ENCODE measurements around the gene BFSP2.
"Not testable (repeated sequence)": the region's sequence is repeated elsewhere in the genome, so short reads cannot be mapped to it uniquely, and the experiment has no call there.

Gene BFSP2

GRCh38 chr3:133487204-133487603 is 87.3 kb downstream of the BFSP2 start:
- DNase-seq, result no peak

DNA sequence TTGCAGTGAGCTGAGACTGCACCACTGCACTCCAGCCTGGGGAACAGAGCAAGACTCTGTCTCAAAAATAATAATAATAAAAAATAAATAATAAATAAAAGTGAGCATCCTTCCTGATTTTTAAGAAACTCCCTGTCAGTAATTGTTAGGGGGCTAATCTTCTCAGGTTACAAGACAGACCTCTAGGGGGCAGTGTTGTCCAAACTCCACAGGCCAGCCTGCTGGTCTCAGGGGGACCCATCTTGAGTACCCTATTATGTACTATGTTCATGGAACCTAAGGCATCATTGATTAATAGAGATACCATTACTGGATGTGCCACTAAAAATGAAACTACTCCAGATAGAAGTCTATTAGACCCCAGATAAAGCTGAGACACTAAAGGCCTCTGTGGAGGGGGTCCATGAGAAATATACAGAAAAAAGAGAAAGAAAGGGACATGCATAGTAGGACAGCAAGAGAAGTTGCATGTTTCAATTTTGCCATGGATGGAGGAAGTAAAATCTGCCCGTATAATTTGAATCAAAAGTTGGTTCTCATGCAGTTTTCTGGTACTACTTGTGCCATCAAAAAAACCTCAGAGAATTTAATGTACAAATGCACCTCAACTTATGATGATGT is 88.2 kb downstream of the BFSP2 start:
- DNase-seq, result peak; percentile 49

- no peak for DNase-seq
Observed at GRCh38 chr3:133488785-133489367, 89.0 kb downstream of the BFSP2 start.

DNA sequence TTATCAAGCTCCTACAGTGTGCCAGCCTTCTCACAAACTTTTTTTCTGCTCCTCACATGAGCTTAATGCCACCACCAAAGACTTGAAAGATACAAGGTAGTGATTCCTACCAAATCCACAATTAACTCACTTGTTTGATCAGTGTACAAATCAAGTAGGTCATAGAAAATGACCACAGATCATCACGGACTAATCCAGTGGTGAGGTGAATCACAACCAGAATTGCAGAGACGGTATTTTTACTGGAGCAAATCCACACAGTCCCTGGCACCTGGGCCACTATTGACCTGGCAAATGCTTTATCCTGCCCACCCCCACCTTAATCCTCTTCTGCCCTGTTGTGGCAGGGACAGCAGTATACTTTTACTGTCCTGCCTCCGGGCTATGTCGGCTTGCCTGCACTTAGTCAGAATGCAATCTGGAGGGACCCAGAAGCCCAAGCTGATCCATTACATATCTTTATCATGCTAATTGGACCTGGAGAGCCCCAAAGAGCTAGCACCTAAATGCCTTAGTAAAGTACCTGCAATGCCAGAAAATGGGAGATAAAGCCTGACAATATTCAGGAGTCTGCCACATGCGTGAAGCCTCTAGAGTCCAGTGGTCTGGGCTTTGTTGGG is 89.7 kb downstream of the BFSP2 start:
- no peak for DNase-seq

DNA sequence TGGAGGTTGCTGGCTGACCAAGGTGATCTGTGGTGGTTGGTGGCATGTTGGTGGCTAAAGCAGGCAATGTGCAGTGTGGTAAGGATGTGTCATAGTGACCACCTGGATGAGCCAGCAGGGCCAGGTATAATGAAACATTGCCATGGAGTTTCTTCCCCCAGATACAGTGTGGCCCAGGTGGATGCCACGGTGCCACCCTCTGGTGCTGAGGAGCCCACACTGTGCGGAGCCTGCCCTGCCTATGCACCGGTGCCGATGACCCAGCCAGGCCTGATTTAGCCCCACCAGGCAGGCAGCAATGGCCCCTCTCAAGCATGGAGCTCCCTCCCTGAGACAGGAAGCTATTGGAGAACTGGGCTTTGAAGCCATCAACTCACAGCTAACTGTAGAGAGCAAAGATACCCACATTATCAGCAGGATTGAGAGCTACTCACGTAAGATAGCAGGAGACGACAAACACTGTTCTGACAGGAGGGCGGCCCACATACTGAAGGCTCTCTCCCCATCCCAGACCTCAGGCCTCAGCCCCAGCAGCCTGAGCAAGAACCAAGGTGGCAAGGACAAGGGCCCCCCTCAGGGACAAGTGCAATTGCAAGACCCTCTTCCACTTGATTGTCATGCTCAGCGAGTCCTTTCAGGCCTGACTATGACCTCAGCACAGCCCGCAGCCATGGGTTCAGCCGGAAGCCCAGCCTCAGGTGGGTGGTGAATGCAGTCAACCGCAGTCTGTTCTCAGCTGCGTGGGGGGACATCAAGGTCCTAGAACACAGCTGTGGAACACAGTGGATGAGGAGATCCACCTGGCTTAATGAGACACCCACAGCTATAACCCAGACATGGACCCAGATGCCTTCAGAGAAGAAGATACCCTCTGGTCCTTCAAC is 90.9 kb downstream of the BFSP2 start:
- no peak for DNase-seq

- no peak for DNase-seq
Observed at GRCh38 chr3:133491481-133492059, 91.7 kb downstream of the BFSP2 start.

DNA sequence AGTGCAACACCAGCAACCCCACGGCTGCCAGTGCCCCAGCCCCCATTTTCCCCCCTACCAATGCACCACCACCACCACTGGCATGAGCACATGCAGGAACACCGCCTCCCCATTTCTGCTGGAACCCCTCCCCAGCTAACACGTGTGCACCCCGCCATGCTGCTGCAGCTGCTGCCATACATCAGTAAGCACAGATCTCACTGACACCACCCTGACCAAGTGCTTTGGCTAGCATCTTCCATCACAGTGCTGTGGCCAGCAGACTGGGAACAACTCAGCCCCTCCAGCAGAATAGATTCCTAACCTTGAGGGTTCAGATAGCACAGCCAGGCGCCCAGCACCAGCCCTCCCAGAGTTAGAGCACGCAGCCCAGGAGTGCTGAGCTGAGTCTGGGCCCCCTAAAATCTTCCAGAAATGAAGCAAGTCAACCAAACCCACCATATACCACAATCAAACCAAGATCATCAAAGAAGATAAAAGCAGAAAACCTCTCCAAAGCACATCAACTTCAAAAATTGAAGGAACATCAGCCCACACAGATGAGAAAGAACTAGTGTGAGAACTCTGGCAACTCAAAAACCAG is 92.4 kb downstream of the BFSP2 start:
- no peak for DNase-seq

DNA sequence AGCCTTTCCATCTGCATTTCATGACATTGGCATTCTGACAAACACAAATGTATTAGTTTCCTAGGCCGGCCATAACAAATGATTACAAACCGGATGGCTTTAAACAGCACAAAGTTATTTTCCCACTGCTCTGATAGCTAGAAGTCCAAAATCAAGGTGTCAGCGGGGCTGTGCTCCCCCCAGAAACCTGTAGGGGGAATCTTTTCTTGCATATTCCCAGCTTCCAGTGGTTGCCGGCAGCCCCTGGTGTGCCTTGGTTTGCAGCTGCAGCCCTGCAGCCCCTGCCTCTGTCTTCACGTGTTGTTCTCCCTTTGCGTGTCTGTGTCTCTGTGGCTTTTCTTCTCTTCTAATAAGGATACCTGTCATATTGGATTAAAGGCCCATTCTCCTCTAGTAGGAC is 94.6 kb downstream of the BFSP2 start:
- no peak for DNase-seq

GRCh38 chr3:133502542-133502941 is 102.7 kb downstream of the BFSP2 start:
- not testable (repeated sequence) for DNase-seq

DNA sequence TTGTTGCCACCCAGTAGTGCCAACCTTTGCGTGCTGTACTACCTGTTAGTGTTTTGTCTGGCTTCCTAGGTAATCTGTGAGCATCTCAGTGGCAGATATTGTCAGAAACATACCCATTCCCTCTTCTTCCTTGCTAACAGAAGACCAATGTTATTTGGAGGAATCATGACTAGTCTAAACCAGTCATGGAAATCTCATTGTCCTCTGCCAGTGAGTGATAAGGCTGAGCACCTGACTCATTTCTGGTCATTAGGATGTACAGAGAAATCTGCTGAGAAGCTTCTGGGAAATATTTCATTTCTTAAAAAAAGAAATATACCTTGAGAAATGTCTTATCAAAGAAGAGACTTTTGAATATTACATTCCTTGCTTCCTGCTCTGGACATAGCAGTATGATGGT is 103.6 kb downstream of the BFSP2 start:
- no peak for DNase-seq

GRCh38 chr3:133504736-133505135 is 104.9 kb downstream of the BFSP2 start:
- no peak for DNase-seq

DNA sequence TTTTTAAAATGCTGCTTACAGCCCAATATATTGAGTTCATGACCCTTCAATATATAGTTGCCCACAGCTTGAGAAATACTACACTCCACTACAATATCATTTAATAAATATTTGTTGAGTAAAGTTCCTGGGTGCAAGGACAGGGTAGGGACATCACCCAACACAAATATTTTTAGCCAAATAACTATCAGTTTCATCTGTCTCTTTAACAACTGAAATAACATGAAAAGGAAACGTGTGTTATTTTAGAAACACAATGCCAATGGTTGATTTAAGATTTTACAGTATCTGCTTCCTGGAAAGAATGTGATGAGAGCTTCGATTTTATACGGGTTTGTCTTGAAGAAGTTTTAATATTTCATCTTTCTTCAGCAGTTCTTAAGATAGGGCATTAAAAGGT is 106.0 kb downstream of the BFSP2 start:
- DNase-seq, result no peak

- peak; percentile 63 for DNase-seq
Observed at GRCh38 chr3:133506215-133506901, 106.5 kb downstream of the BFSP2 start.

- no peak for DNase-seq
Observed at GRCh38 chr3:133509488-133509887, 109.6 kb downstream of the BFSP2 start.

GRCh38 chr3:133512416-133513089 is 112.7 kb downstream of the BFSP2 start:
- DNase-seq, result no peak

DNA sequence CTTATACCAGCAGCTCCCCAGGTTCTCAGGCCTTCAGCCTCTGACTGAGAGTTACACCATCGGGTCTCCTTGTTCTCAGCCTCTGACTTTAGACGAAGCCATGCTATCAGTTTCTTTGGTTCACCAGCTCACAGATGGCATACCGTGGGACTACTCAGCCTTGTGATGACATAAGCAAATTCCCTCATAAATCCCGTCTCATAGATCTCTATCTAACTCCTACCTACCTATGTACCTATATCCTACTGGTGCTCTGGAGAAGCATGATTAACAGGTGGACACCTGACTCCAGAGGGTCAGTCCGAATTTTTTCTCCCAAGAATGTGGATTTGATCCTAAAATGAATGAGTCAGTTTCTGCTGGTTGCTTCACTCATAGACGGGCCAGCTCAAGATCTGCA is 114.6 kb downstream of the BFSP2 start:
- DNase-seq, result no peak

- DNase-seq, result peak; percentile 3
Observed at GRCh38 chr3:133515127-133515526, 115.3 kb downstream of the BFSP2 start.

GRCh38 chr3:133520286-133520685 is 120.4 kb downstream of the BFSP2 start:
- no peak for DNase-seq

DNA sequence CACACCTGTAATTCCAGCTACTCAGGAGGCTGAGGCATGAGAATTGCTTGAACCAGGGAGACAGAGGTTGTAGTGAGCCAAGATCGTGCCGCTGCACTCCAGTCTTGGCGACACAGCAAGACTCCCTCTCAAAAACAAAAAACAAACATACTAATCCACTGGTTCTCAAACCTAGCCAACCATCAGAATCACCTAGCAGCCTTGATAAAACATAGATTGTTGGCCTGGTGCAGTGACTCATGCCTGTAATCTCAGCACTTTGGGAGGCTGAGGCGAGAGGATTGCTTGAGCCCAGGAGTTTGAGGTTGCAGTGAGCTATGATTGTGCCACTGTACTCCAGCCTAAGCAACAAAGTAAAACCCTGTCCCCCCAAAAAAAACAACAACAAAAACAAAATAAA is 121.1 kb downstream of the BFSP2 start:
- DNase-seq, result not testable (repeated sequence)

DNA sequence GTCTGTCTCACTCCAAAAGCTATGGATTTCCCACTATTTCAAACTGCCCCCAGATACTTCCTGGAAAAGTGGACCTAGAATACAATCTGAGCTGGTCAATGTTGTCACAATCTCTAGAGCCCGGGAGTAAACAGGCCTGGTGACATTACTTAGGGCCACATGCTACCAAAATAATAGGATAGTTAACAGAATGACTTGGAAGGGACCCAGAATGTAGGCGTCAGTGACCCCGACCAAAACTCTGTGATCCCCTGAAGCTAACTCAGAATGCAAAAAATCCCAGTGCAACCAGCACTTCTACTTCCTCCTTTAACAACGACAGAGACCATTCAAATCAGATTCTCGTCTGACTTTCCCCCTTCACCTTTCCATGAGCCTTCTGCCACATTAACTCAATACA is 122.1 kb downstream of the BFSP2 start:
- DNase-seq, result no peak

- DNase-seq, result not testable (repeated sequence)
Observed at GRCh38 chr3:133523758-133524157, 123.9 kb downstream of the BFSP2 start.

All from activated CD4-positive, alpha-beta T cell treated with anti-CD3 and anti-CD28 coated beads, Interleukin-2, amount 50 U/mL, for 16 hours (primary cell).